ENCODE data around the gene BRMS1. TPM values are rescaled to one million over a fixed set of nuclear protein-coding genes. Genes with fewer than 3 reads are reported as not detected.
"Not testable (repeated sequence)": the region's sequence is repeated elsewhere in the genome, so short reads cannot be mapped to it uniquely, and the experiment has no call there.

The BRMS1 gene
- total RNA-seq, 2 experiments from 2014 or later = 55.3 to 56.8 TPM

DNA sequence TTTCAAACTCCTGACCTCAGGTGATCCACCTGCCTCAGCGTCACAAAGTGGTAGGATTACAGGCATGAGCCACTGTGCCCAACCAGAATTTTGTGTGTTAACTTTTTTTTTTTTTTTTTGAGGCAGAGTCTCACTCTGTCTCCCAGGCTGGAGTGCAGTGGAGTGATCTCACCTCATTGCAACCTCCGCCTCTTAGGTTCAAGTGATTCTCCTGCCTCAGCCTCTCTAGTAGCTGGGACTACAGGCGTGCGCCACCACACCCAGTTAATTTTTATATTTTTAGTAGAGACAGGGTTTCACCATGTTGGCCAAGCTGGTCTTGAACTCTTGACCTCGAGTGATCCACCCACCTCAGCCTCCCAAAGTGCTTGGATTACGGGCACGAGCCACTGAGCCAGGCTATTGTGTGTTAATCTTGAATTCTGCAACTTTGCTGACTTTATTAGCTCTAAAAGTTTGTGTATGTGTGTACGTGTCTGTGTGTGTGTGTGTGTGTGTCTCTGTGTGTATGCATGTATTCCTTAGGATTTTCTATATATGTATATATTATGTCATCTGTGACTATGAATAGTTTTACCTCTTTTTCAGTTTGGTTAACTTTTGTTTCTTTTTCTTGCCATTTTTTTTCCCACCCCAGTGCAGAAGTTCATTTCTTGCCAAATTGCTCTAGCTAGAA is 5.8 kb upstream of the BRMS1 start:
- not testable (repeated sequence) for ATAC-seq; H3K4me3 Mint-ChIP-seq; DNase-seq; H3K36me3 Mint-ChIP-seq; H3K27ac Mint-ChIP-seq; H3K9me3 Mint-ChIP-seq (ENCODE audit: low read depth); H3K27me3 Mint-ChIP-seq
- CTCF ChIA-PET = interaction anchor here (0.6 to 1.4 kb wide), 4 partner anchors 13 to 57 kb away, joined by 3 to 7 read pairs (median 4); no protein-coding TSS in a partner anchor
- peaks cover 22% of the 10 kb centered on the region for H3K4me1 Mint-ChIP-seq

DNA sequence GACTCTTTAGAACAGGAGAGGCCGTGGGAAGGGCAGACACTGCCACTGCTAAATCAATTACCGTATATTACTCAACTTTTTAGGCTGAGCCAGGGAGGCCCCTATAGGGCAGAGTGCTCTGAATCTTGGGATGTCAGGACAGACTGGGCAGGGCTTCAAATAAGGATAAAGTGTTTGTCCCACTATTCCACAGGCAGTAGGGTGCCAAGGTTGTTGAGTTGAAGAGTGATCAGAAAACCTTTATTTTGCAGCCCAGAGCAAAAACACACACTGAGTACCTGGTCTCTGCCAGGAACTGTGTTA is 4.1 kb upstream of the BRMS1 start:
- Mint-ChIP-seq H3K27ac (no peak overlapping the region), H3K9me3 (ENCODE audit: low read depth) (no peaks in the 10 kb centered on the region), H3K4me3 (no peak overlapping the region), H3K27me3 (no peaks in the 10 kb centered on the region), H3K4me1 (peaks cover 35% of the 10 kb centered on the region), H3K36me3 (peaks cover 4% of the 10 kb centered on the region)
- no peak for DNase-seq
- CTCF ChIA-PET = interaction anchor here (1.1 to 7.0 kb wide), 3 partner anchors 15 to 38 kb away, joined by 5 to 70 read pairs (median 7); no protein-coding TSS in a partner anchor
- no peak for ATAC-seq

DNA sequence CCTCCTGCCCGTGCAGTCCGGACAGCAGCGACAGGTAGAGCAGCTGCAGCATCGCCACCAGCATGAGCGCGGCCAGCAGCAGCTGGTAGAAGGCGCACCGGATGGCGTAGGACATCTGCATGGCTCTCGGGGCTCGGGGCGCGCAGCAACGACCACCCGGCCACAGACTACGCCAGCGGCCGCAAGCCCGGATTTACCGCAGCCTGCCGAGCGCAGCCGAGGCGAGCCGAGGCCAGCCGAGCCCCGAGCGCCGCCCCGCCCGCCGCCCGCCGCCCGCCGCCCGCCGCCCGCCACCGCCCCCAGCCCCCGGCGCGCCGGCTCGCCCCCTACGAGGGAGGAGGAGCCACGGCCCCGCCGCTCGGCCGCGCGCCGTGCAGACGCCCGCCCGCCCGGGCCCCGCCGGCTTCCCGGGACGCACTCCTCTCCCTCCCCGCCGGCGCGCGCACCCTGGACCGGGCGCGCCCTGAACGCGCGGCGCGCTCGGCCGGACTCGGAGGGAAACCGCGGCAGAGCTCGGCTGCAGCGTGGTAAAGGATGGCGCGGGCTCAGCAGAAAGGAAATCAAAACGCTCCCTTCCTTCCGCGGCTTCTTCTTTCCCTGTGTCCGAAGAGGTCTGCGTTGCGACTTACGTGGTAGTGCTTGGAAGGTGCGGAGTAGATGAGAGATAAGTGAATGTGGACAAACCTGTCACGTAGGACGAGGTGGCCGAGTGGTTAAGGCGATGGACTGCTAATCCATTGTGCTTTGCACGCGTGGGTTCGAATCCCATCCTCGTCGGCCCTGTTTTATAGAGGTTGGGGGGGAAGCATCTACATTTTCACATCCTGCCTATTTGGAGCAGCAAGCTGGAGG is 2.7 kb upstream of the BRMS1 start, which contains the start of gene B4GAT1:
Gene B4GAT1 (minus strand): TSS at position 205 of the 852 bp plus-strand sequence. CDS start 84 bp downstream, at position 121.
- peaks cover 49% of the 10 kb centered on the region for H3K4me1 Mint-ChIP-seq

DNA sequence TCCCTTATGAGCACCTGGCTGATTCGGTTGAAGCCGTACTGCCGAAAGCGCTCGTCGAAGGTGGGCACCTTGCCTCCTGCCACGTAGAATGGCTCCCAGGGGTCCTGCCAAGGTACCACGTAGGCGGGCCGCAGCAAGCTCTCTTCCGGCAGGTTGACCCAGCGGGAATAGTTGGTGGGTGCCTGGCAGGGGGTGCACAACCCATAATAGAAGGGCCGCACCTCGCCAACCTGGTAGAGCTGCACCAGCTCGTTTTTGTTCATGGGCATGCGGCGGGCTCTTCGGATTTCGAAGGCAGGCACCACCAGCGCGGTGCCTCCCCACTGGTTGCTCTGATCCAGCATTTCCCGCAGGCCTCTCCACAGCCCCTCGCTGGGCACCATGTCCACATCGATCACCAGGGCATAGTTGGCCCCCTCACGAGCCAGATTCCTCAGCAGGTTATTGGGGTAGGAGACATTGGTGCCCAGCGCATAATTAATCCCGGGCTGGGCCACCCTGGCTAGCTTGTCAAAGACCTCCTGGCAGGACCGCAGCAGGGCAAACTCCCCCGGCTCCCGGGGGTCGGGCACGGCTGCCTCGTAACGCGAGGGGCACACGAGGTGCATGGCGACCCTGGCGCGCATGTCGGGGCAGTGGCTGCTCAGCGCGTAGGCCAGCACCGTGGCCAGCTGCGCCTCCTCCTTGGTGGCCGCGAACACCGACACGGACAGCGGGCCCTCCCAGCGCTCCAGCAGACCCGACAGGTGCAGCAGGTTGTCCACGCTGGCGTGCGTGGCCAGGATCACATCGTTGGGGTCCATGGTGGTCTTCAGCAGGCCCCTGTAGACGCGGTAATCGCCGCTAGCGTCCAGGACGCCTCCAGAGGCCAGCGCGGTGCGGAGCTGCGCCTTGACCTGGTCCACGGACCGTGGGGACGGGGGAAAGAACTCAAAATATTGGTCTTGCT is 1.8 kb upstream of the BRMS1 start:
- Mint-ChIP-seq H3K4me1 (peaks cover 47% of the 10 kb centered on the region), H3K36me3 (peaks cover 3% of the 10 kb centered on the region), H3K27me3 (no peaks in the 10 kb centered on the region), H3K4me3 (peak overlapping the region; percentile 77), H3K27ac (peak overlapping the region; percentile 95), H3K9me3 (ENCODE audit: low read depth) (no peaks in the 10 kb centered on the region)
- ATAC-seq (no peak), DNase-seq (no peak)
- CTCF ChIA-PET = interaction anchor here (0.6 to 7.0 kb wide), 13 partner anchors 12 to 296 kb away, joined by 3 to 72 read pairs (median 5); partner anchors contain the start of gene SLC29A2

More for the DNA sequence above, 2.7 kb upstream of the BRMS1 start, which contains the start of gene B4GAT1:
- peak within 1 kb of the TSS; percentile 93 for H3K27ac Mint-ChIP-seq
- DNase-seq = peak; percentile 94
- CTCF ChIA-PET = interaction anchor here (1.4 to 7.0 kb wide), 9 partner anchors 13 to 50 kb away, joined by 3 to 72 read pairs (median 5); partner anchors contain the start of gene SLC29A2
- H3K36me3 Mint-ChIP-seq = peaks cover 2% of the 10 kb centered on the region
- ATAC-seq = peak; percentile 57
- H3K9me3 Mint-ChIP-seq (ENCODE audit: low read depth) = no peaks in the 10 kb centered on the region
- H3K4me3 Mint-ChIP-seq = peak within 1 kb of the TSS; percentile 85
- no peaks in the 10 kb centered on the region for H3K27me3 Mint-ChIP-seq

DNA sequence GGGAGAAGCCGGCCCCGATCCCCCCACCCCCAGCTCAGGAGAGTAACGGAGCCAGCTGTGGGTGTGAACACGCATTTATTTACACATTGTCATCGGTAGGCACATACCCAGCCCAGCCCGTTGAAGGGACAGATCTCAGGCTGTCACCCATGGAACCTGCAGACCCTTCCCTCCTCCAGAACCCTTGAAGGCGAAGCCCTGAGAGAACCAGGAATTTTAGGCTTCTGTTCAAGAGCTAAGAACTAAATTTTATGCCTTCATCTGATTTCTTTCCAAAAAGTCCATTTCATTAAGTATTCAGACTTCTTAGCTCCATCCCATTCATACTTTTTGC is 379 bp upstream of the BRMS1 start:
- Mint-ChIP-seq H3K27me3 (no peaks in the 10 kb centered on the region), H3K4me1 (peaks cover 47% of the 10 kb centered on the region), H3K4me3 (peak overlapping the region; percentile 95), H3K27ac (peak overlapping the region; percentile 95), H3K9me3 (ENCODE audit: low read depth) (no peaks in the 10 kb centered on the region), H3K36me3 (peaks cover 10% of the 10 kb centered on the region)
- no peak for DNase-seq
- no peak for ATAC-seq
- CTCF ChIA-PET = interaction anchor here (1.6 to 7.0 kb wide), 7 partner anchors 10 to 62 kb away, joined by 5 to 72 read pairs (median 9); partner anchors contain the start of gene RIN1

DNA sequence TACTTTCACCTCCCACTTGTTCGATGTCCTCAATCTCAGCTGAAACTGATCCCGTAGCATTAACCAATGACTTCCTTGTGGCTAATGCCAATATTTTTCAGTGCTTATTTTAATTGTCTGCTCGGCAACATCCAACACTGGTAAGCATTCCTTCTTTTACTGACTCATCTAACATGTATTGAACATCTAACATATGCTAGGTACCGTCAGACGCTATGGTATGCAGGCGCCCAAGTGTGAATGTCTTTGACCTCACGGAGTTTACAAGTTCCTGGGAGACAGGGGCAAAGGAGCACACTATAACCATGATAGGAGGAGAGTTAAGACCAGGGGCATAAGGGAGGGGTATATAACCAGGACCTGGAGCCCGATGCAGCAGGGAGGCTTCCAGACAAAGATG is 1.7 kb downstream of the BRMS1 start:
- Mint-ChIP-seq H3K27me3 (no peaks in the 10 kb centered on the region), H3K4me3 (peak overlapping the region; percentile 95), H3K36me3 (peaks cover 15% of the 10 kb centered on the region), H3K4me1 (peaks cover 51% of the 10 kb centered on the region), H3K9me3 (ENCODE audit: low read depth) (no peaks in the 10 kb centered on the region), H3K27ac (peak overlapping the region; percentile 13)
- CTCF ChIA-PET = interaction anchor here (1.2 to 7.0 kb wide), 8 partner anchors 8 to 563 kb away, joined by 3 to 72 read pairs (median 4); partner anchors contain the start of gene RIN1
- ATAC-seq (no peak), DNase-seq (no peak)

DNA sequence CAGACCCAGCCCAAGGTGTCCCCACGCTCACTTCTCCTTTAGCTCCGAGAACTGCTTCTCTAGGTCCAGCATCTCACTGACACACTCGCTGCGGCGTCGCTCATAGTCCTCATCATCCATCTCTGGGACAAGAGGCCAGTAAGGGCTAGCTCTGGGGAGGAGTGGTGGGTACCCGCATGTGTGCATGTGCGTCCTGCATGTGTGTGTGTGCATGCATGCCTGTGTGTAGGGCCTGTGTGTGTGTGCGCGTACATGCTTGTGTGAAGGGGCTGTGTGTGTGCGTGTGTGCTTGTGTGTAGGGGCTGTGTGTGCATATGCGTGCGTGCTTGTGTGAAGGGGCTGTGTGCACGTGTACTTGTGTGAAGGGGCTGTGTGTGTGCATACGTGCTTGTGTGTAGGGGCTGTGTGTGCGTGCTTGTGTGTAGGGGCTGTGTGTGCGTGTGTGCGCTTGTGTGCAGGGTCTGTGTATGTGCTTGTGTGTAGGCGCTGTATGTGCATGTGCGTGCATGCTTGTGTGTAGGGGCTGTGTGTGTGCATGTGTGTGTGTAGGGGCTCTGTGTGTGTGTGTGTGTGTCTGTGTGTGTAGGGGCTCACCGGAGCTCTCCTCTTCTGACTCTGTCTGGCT is 3.3 kb downstream of the BRMS1 start:
- H3K36me3 Mint-ChIP-seq = peaks cover 25% of the 10 kb centered on the region
- CTCF ChIA-PET = interaction anchor here (4.2 to 6.9 kb wide), 2 partner anchors 29 kb away, joined by 26 to 72 read pairs; no protein-coding TSS in a partner anchor
- no peaks in the 10 kb centered on the region for H3K27me3 Mint-ChIP-seq
- DNase-seq = no peak
- no peak overlapping the region for H3K4me3 Mint-ChIP-seq
- no peak for ATAC-seq
- H3K9me3 Mint-ChIP-seq (ENCODE audit: low read depth) = no peaks in the 10 kb centered on the region
- peaks cover 60% of the 10 kb centered on the region for H3K4me1 Mint-ChIP-seq
- no peak overlapping the region for H3K27ac Mint-ChIP-seq

DNA sequence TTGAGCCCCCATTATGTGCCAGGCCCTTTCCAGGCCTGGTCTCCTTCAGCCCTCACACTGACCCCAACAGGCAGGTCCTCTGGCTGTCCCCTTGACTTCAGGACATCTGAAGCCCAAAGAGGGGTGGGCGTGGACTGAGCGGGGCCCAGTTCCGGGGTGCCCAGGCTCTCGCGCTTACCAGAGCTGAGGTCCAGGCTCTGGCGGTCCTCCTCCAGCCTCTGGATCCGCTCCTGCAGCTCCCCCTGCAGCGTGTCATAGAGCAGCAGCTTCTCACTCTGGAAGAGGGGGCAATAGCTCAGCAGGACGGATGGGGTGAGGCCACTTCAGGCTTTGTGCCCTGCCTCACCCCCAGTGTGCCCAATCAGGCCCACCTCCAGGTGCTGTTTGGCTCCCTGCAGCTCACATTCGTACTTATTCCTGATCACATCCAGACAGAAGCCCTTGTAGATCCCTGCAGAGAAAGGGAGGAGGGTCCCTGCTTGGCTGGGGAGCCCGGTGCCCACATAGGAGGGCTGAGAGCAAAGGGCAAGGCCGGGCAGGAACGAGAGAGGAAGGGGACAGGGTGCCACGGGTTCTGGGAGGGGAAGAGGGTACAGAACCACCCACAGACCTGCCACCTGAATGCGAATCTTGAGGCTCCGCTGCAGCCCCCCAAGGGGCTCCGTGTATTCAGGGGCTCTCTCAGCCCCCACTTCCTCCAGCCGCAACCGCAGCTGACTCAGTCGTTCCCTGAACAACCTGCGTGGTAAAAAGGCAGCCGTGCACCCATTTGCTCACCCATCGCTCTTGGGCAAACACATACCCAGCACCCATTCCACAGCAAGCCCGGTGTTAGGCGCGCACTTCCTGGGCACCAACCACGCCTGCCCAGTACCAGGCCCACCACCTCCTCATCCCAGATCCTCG is 4.1 kb downstream of the BRMS1 start:
- H3K4me3 Mint-ChIP-seq = no peak overlapping the region
- H3K27me3 Mint-ChIP-seq = no peaks in the 10 kb centered on the region
- H3K27ac Mint-ChIP-seq = no peak overlapping the region
- peaks cover 61% of the 10 kb centered on the region for H3K4me1 Mint-ChIP-seq
- CTCF ChIA-PET = interaction anchor here (4.2 kb wide), 1 partner anchor 29 kb away, joined by 26 read pairs; no protein-coding TSS in a partner anchor
- no peak for DNase-seq
- H3K9me3 Mint-ChIP-seq (ENCODE audit: low read depth) = no peaks in the 10 kb centered on the region
- peaks cover 26% of the 10 kb centered on the region for H3K36me3 Mint-ChIP-seq
- ATAC-seq = no peak

DNA sequence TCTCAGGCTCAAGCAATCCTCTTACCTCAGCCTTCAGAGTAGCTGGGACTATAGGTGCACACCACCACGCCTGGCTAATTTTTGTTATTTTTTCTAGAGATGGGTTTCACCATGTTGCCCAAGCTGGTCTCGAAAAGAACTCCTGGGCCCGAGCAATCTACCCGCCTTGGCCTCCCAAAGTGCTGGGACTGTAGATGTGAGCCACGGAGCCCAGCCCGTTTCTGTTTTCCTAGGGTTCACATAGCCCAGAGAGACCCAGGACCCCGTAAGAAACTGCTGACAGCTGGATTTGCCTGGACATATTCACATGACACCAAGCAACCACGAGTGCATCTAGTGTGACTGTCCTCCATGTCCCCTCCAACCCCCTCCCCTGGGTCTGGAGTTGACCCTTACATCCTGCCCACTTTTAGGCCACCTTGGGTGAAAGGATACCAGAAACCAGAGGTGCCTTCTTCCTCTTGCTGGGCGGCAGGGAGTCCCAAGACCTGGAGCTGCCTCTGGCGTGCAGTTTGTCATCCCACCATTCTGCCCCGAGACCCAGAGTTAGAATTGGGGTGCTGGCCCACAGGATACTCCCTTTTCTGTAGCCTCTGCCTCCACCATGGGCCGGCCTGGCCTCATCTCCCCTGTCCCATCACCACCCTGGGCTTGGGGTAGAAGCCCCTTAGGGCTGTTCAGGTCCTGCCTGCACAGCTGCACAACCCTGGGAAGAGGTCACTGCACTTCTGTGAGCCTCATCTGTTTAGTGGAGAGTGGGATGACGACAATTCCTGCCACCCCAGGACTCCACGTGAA is 5.0 kb downstream of the BRMS1 start:
- Mint-ChIP-seq H3K9me3 (ENCODE audit: low read depth) (no peaks in the 10 kb centered on the region), H3K4me3 (no peak overlapping the region), H3K27me3 (no peaks in the 10 kb centered on the region), H3K36me3 (peaks cover 26% of the 10 kb centered on the region), H3K27ac (no peak overlapping the region), H3K4me1 (peaks cover 57% of the 10 kb centered on the region)
- no peak for DNase-seq
- no peak for ATAC-seq
- CTCF ChIA-PET = interaction anchor here (1.4 to 4.2 kb wide), 2 partner anchors 11 to 28 kb away, joined by 5 to 26 read pairs; no protein-coding TSS in a partner anchor

DNA sequence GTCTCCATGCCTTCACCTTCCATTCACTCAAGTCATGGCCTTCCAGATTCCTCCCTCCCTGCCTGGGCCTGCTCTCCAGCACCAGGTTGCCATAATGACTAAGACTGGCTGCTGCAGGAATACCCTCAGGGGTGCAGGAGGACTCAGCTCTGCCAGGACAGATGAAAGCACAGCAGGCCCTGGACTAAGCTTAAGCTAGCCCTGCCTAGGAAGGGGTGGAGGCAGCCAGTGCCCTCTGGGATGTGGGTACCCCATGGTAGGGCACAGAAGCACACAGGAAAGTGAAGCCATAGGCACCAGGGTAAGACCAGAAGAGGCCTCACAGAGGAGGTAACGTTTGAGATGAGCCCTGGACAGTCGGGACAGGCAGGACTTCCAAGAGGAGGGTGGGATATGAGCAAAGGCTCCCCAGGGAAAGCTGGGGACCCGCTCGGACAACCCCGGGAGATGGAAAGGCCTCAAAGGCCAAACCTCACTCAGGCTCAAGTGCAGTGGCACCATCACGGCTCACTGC is 5.7 kb downstream of the BRMS1 start:
- no peaks in the 10 kb centered on the region for H3K27me3 Mint-ChIP-seq
- CTCF ChIA-PET = interaction anchor here (1.4 to 4.2 kb wide), 2 partner anchors 10 to 27 kb away, joined by 5 to 26 read pairs; no protein-coding TSS in a partner anchor
- ATAC-seq (no peak), DNase-seq (no peak)
- peaks cover 52% of the 10 kb centered on the region for H3K4me1 Mint-ChIP-seq
- H3K27ac Mint-ChIP-seq = no peak overlapping the region
- no peaks in the 10 kb centered on the region for H3K9me3 Mint-ChIP-seq (ENCODE audit: low read depth)
- H3K36me3 Mint-ChIP-seq = peaks cover 26% of the 10 kb centered on the region
- no peak overlapping the region for H3K4me3 Mint-ChIP-seq
